Testis (tissue), 3 donors: ENCODE results near the gene CDC42. TPM values are rescaled to one million over a fixed set of nuclear protein-coding genes. Genes with fewer than 3 reads are reported as not detected.

Experiments
- DNase-seq: peaks from one replicate; pipeline ENCODE4 v3.0.0-alpha.2; 2019
- H3K27ac ChIP-seq, 2 donors: fragments of 200-600 bp; sonication (generic); one replicate each; pipeline ENCODE4 v1.5.1; 2019
- H3K27me3 ChIP-seq: fragments of 200-600 bp; sonication (generic); one replicate; pipeline ENCODE4 v1.5.1; 2019
- H3K36me3 ChIP-seq: fragments of 200-600 bp; sonication (generic); one replicate; pipeline ENCODE4 v1.5.1; 2017; ENCODE audit warnings: low read depth; ENCODE audit errors: missing control alignments
- H3K4me1 ChIP-seq: fragments of 200-600 bp; sonication (generic); one replicate; pipeline ENCODE4 v1.5.1; 2019
- H3K4me3 ChIP-seq, 2 donors: fragments of 200-600 bp; sonication (generic); one replicate each; pipeline ENCODE4 v1.5.1; 2017 to 2019
- H3K9me3 ChIP-seq: fragments of 200-600 bp; sonication (generic); one replicate; pipeline ENCODE4 v1.5.1; 2017
- CTCF ChIP-seq, 3 experiments: fragments of 450-650 bp in 2 of 3; fragments of 200-600 bp in 1 of 3; sonication (generic) in 1 of 3; IDR thresholded peaks; one replicate each; pipeline ENCODE4 v1.5.1; 2016 to 2019; ENCODE audit warnings: antibody characterized with exemption in 3 of 3, mild to moderate bottlenecking in 2 of 3, moderate library complexity in 1 of 3
- POLR2A ChIP-seq: fragments of 450-650 bp; IDR thresholded peaks from one replicate; pipeline ENCODE4 v1.6.1; 2017; ENCODE audit warnings: antibody characterized with exemption, mild to moderate bottlenecking, moderate library complexity
- WGBS, 2 donors: methylation state at CpG; one replicate each; pipeline ENCODE4 v1.1.5; 2018; 5-methylcytosine and 5-hydroxymethylcytosine counted together
- intact Hi-C: fragments of 100-400 bp; cut with DNase I; formaldehyde crosslinking; loops from one replicate; pipeline ENCODE4 v1.15.1; 2023; ENCODE audit warnings: low total_unique reads
- polyA plus RNA-seq: library from polyadenylated mRNA; stranded (reverse); fragments of 350-450 nt; fragmentation: Illumina TruSeq; extraction: RNeasy Lipid Tissue Mini Kit (QIAGEN cat#74804); gene quantifications from one replicate; pipeline ENCODE4 v1.2.3, GENCODE V29; 2014; ENCODE audit warnings: low read depth, low replicate concordance; ENCODE audit not compliant: insufficient read depth
- total RNA-seq, 2 donors: library from RNA; depleted of rRNA; stranded (reverse); fragments of >200 nt; gene quantifications; one replicate each; pipeline ENCODE4 v1.2.3, GENCODE V29; 2016

The CDC42 gene
- total and polyA plus RNA-seq, 3 donors from 2014 or later: 139 to 152 (median 147) TPM

- DNase-seq: no peak
- WGBS, 2 donors: 59 to 67% methylated on average over 2 of the region's 2 CpGs
- no peak for TF ChIP-seq CTCF (IDR thresholded peaks at IDR 0.05)
- TF ChIP-seq POLR2A: no peak
- H3K27ac ChIP-seq: no peak overlapping the region
- intact Hi-C loops: no loop called here
- peaks cover 24% of the 10 kb centered on the region for H3K4me1 ChIP-seq
- no peaks in the 10 kb centered on the region for H3K27me3 ChIP-seq
- H3K36me3 ChIP-seq: no peaks in the 10 kb centered on the region
- no peak overlapping the region for H3K4me3 ChIP-seq
- H3K9me3 ChIP-seq: no peaks in the 10 kb centered on the region
Observed at GRCh38 chr1:22071511-22071910, 19.0 kb downstream of the CDC42 start.

- Histone ChIP-seq H3K27ac (no peak overlapping the region), H3K27me3 (no peaks in the 10 kb centered on the region), H3K4me3 (no peak overlapping the region), H3K9me3 (no peaks in the 10 kb centered on the region), H3K36me3 (no peaks in the 10 kb centered on the region), H3K4me1 (peaks cover 30% of the 10 kb centered on the region)
- no peak for DNase-seq
- 27 to 31% methylated on average over 1 of the region's 1 CpG for WGBS, 2 donors
- intact Hi-C loops: no loop called here
- TF ChIP-seq CTCF (IDR thresholded peaks at IDR 0.05): no peak
- no peak for TF ChIP-seq POLR2A
Observed at GRCh38 chr1:22074803-22075202, 22.3 kb downstream of the CDC42 start.

GRCh38 chr1:22075718-22076117, 23.2 kb downstream of the CDC42 start:
- DNase-seq: no peak
- Histone ChIP-seq H3K4me1 (peaks cover 31% of the 10 kb centered on the region), H3K27me3 (no peaks in the 10 kb centered on the region), H3K36me3 (no peaks in the 10 kb centered on the region), H3K4me3 (no peak overlapping the region), H3K27ac (no peak overlapping the region), H3K9me3 (no peaks in the 10 kb centered on the region)
- 52 to 54% methylated on average over 2 of the region's 2 CpGs for WGBS, 2 donors
- TF ChIP-seq CTCF (IDR thresholded peaks at IDR 0.05) (no peak), POLR2A (no peak)
- intact Hi-C loops: no loop called here

- H3K27me3 ChIP-seq: no peaks in the 10 kb centered on the region
- no peaks in the 10 kb centered on the region for H3K36me3 ChIP-seq
- 87 to 100% methylated on average over 3 of the region's 3 CpGs for WGBS, 2 donors
- DNase-seq: no peak
- no peak for TF ChIP-seq CTCF (IDR thresholded peaks at IDR 0.05)
- no peak for TF ChIP-seq POLR2A
- no peaks in the 10 kb centered on the region for H3K9me3 ChIP-seq
- no peak overlapping the region for H3K27ac ChIP-seq
- H3K4me3 ChIP-seq: no peak overlapping the region
- intact Hi-C loops: no loop called here
- H3K4me1 ChIP-seq: peaks cover 33% of the 10 kb centered on the region
Observed at GRCh38 chr1:22076346-22076745, 23.8 kb downstream of the CDC42 start.

- intact Hi-C loops: no loop called here
- no peak for TF ChIP-seq POLR2A
- TF ChIP-seq CTCF (IDR thresholded peaks at IDR 0.05): no peak
- Histone ChIP-seq H3K4me3 (no peak overlapping the region), H3K36me3 (no peaks in the 10 kb centered on the region), H3K9me3 (no peaks in the 10 kb centered on the region), H3K27me3 (no peaks in the 10 kb centered on the region), H3K27ac (no peak overlapping the region), H3K4me1 (peaks cover 28% of the 10 kb centered on the region)
- DNase-seq: no peak
- WGBS, 2 donors: 26 to 49% methylated on average over 5 of the region's 5 CpGs
Observed at GRCh38 chr1:22077728-22078127, 25.2 kb downstream of the CDC42 start.
